Gastroesophageal sphincter (tissue), 3 donors: ENCODE results near the gene JPT2.

Experiments
- CTCF ChIP-seq, 4 experiments: fragments of 200-600 bp in 2 of 4; fragments of 450-650 bp in 2 of 4; sonication (generic) in 1 of 4; IDR thresholded peaks; one replicate each; pipeline ENCODE4 v1.5.1; 2017 to 2019; ENCODE audit warnings: antibody characterized with exemption in 4 of 4, mild to moderate bottlenecking in 2 of 4, moderate library complexity in 2 of 4
- EP300 ChIP-seq: sonication (generic); formaldehyde crosslinking; IDR thresholded peaks from one replicate; pipeline ENCODE4 v1.6.1; 2017; ENCODE audit warnings: antibody characterized with exemption, mild to moderate bottlenecking
- POLR2A ChIP-seq, 2 donors: fragments of 450-650 bp; IDR thresholded peaks; one replicate each; pipeline ENCODE4 v1.6.1; 2017; ENCODE audit warnings: antibody characterized with exemption in 2 of 2, mild to moderate bottlenecking in 2 of 2, moderate library complexity in 1 of 2

GRCh38 chr16:1632638-1632970 is 45.5 kb upstream of the JPT2 start:
- no peak for TF ChIP-seq CTCF (IDR thresholded peaks at IDR 0.05)
- no peak for TF ChIP-seq POLR2A (IDR thresholded peaks at IDR 0.05)
- TF ChIP-seq EP300: no peak
